Measurements from ENCODE around the gene AQP10. TPM values are rescaled to one million over a fixed set of nuclear protein-coding genes. Genes with fewer than 3 reads are reported as not detected.
"Not testable (repeated sequence)": the region's sequence is repeated elsewhere in the genome, so short reads cannot be mapped to it uniquely, and the experiment has no call there.

Gene AQP10
- total and polyA plus RNA-seq, 9 of the 15 experiments (the other 6 are each of a cell fraction or from before 2014, with no cell fraction given), result 0.37 to 9.7 (median 1.9) TPM

DNA sequence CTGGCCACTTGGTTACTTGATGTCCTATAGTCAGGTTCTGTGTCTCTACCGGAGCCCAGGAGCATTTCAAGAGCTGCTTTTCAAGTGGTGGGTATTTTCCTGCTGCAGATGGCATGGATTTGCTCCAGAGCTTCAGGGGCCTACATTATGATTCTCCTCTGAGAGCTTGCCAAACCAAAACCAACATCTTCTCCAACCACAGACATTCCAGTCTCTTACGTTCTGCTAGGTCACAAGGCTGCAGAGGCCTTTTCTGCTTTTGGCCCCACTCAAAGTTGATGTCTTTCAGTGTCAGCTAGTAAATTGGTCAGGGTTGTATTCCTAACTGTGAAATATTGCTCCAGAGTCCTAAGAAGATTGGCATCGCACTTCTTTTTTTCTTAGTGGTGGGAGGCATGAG is 14.7 kb upstream of the AQP10 start (continued):
- TF ChIP-seq MYBL2 (IDR thresholded peaks at IDR 0.05; ENCODE audit: low read depth) (no peak), MYBL2 (CRISPR knock-in tag; IDR thresholded peaks at IDR 0.05; ENCODE audit: borderline replicate concordance) (no peak), ZBTB7A (IDR thresholded peaks at IDR 0.05; ENCODE audit: borderline replicate concordance, control insufficient read depth, low read depth, low read length) (no peak), MED1 (CRISPR knock-in tag; IDR thresholded peaks at IDR 0.05; ENCODE audit: borderline replicate concordance) (no peak), POLR2A (conservative IDR thresholded peaks at IDR 0.05) (no peak), CHD1 (IDR thresholded peaks at IDR 0.05; ENCODE audit: low read length) (no peak)
- TF ChIP-seq, protein P1, sequence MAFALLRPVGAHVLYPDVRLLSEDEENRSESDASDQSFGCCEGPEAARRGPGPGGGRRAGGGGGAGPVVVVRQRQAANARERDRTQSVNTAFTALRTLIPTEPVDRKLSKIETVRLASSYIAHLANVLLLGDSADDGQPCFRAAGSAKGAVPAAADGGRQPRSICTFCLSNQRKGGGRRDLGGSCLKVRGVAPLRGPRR (CRISPR knock-in tag; IDR thresholded peaks at IDR 0.05), result no peak

DNA sequence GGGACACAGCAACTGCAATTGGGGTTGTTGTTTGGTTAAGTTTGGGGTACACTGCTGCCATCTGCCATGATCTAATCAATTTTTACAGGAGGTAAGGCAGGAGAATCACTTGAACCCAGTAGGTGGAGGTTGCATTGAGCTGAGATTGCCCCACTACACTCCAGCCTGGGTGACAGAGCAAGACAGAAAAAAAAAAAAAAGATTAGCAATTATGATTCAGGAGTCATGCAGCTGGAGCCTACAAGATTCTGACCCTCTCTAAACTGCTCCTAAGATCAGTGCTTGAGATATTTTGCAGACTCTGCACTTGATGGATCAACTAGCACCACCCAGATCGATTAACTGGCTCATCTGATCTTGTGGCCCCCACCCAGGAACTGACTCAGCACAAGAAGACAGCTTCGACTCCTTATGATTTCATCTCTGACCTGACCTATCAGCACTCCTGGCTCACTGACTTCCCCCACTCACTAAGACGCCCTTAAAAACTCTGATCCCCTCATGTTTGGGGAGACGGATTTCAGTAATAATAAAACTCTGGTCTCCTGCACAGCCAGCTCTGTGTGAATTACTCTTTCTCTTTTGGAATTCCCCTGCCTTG is 13.1 kb upstream of the AQP10 start:
- BruUV-seq (replicated peaks); FAIRE-seq; intact Hi-C loops (cut with micrococcal nuclease); H4K20me1 ChIP-seq (replicated peaks; ENCODE audit: control insufficient read depth, insufficient read depth, low read length); H3K9me1 ChIP-seq (ENCODE audit: control insufficient read depth, insufficient read depth, low read length); H2AFZ ChIP-seq (ENCODE audit: low read depth, low read length); H3K27me3 ChIP-seq (ENCODE audit: control insufficient read depth in 2 of 2, insufficient read depth in 2 of 2, low read length in 2 of 2); H3K79me2 ChIP-seq (ENCODE audit: control insufficient read depth, insufficient read depth, low read length); H3K9ac ChIP-seq (ENCODE audit: insufficient read depth in 1 of 2, low read depth in 2 of 2, low read length in 2 of 2); H3K9me3 ChIP-seq (replicated peaks; ENCODE audit: control insufficient read depth, insufficient read depth, low read depth, low read length); H3K4me3 ChIP-seq; H3K36me3 ChIP-seq (ENCODE audit: control insufficient read depth, insufficient read depth, low read length); CTCF ChIA-PET (ENCODE audit: low intra/inter-chr PET ratio); in situ Hi-C loops (cut with MboI); TF ChIP-seq CEBPG (CRISPR knock-in tag; IDR thresholded peaks at IDR 0.05): not testable (repeated sequence)
- DNase-seq (ENCODE audit: extremely low read depth in 1 of 4, low spot score in 3 of 4) (peak in 1 of 4 experiments; percentile 41), ATAC-seq (peak; percentile 35; the same call in 1 of the 3 replicates)
- H3K4me2 ChIP-seq (ENCODE audit: insufficient read depth, low read length), result peak overlapping the region; percentile 28; the same call in 1 of the 2 replicates
- H3K4me1 ChIP-seq (replicated peaks in 1 of 2; ENCODE audit: control insufficient read depth in 2 of 2, insufficient read depth in 2 of 2, low read length in 2 of 2), result peaks cover 19 to 21% of the 10 kb centered on the region in 2 experiments; a peak in 4 of 5 replicates
- 4% methylated on average over 4 of the region's 4 CpGs for WGBS (ENCODE audit: insufficient coverage, low coverage, missing lambda C conversion rate)
- POLR2A ChIA-PET, result interaction anchor here (0.5 to 3.1 kb wide), 4 partner anchors 16 to 340 kb away, joined by 3 to 10 read pairs (median 4); no protein-coding TSS in a partner anchor
- H3K27ac ChIP-seq (ENCODE audit: extremely low read depth, low read depth, low read length), result peak overlapping the region; percentile 37; the same call in 2 of the 3 replicates
- TF ChIP-seq, protein P2, sequence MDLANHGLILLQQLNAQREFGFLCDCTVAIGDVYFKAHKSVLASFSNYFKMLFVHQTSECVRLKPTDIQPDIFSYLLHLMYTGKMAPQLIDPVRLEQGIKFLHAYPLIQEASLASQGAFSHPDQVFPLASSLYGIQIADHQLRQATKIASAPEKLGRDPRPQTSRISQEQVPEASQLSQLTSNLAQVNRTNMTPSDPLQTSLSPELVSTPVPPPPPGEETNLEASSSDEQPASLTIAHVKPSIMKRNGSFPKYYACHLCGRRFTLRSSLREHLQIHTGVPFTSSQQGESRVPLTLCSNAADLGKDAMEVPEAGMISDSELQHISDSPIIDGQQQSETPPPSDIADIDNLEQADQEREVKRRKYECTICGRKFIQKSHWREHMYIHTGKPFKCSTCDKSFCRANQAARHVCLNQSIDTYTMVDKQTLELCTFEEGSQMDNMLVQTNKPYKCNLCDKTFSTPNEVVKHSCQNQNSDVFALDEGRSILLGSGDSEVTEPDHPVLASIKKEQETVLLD (IDR thresholded peaks at IDR 0.05), result peak; percentile 57; the same call in 1 of the 2 replicates
- peak; percentile 20; the same call in 1 of the 2 replicates for TF ChIP-seq MAFF (IDR thresholded peaks at IDR 0.05; ENCODE audit: low read length)
- peak; percentile 74 for TF ChIP-seq MAFG (tag; conservative IDR thresholded peaks at IDR 0.05)
- TF ChIP-seq, protein P3, sequence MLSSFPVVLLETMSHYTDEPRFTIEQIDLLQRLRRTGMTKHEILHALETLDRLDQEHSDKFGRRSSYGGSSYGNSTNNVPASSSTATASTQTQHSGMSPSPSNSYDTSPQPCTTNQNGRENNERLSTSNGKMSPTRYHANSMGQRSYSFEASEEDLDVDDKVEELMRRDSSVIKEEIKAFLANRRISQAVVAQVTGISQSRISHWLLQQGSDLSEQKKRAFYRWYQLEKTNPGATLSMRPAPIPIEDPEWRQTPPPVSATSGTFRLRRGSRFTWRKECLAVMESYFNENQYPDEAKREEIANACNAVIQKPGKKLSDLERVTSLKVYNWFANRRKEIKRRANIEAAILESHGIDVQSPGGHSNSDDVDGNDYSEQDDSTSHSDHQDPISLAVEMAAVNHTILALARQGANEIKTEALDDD (IDR thresholded peaks at IDR 0.05), result peak; percentile 69; the same call in 1 of the 2 replicates
- 0 out of 4 replicates have a peak, but pooled peaks of 1 of the 2 experiments have one; percentile 12 for TF ChIP-seq RCOR1 (IDR thresholded peaks at IDR 0.05; ENCODE audit: borderline replicate concordance in 1 of 2, low read depth in 2 of 2, low read length in 2 of 2)
- TF ChIP-seq FOSL1 (tag; conservative IDR thresholded peaks at IDR 0.05), result 0 out of 2 replicates have a peak, but pooled peaks have one; percentile 34
- 0 out of 4 replicates have a peak, but pooled peaks of 1 of the 2 experiments have one; percentile 8 for TF ChIP-seq CEBPG (tag; conservative IDR thresholded peaks at IDR 0.05 in 1 of 2, IDR thresholded peaks at IDR 0.05 in 1 of 2)
- peak; percentile 76 for TF ChIP-seq SMARCE1 (IDR thresholded peaks at IDR 0.05)
- TF ChIP-seq NFE2 (IDR thresholded peaks at IDR 0.05; ENCODE audit: low read depth), result peak; percentile 69
